ENCODE measurements around the gene PTGDR2.
A peak's percentile ranks its signal among the peaks of the same experiment; 100 is the strongest.

The PTGDR2 gene

DNA sequence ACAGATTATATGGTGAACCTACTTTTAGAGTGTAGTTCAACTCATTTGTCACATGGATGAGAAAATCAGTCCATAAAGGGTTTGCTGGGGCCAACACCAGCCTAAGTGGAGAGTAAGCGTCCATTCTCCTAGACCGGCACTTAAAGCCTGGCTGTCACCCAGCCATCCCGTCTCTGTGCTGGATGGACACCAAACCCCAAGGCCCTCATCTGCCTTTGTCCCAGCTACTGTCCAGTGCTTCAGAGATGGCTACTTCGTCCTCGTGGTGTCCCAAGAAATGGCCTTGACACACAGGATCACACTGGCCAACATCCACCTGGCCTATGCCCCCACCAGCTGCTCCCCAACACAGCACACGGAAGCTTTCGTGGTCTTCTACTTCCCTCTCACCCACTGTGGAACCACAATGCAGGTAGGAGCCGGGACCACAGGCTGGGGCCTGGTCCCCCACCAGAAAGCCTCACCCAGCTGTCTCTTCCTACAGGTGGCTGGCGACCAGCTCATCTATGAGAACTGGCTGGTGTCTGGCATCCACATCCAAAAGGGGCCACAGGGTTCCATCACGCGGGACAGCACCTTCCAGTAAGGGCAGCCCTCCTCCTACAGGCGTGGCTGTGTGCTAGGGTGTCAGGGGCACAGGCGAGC lies 15.1 kb upstream of the PTGDR2 start:
- CTCF ChIA-PET: interaction anchor here (0.9 to 3.3 kb wide), 3 partner anchors 17 to 40 kb away, joined by 3 to 14 read pairs (median 4); no protein-coding TSS in a partner anchor
- H3K27me3 Mint-ChIP-seq: peaks cover 13% of the 10 kb centered on the region
- no peak overlapping the region for H3K27ac Mint-ChIP-seq
- H3K36me3 Mint-ChIP-seq: no peaks in the 10 kb centered on the region
- DNase-seq: no peak
- no peak overlapping the region for H3K4me3 Mint-ChIP-seq
- H3K9me3 Mint-ChIP-seq: no peaks in the 10 kb centered on the region
- H3K4me1 Mint-ChIP-seq: peaks cover 45% of the 10 kb centered on the region

DNA sequence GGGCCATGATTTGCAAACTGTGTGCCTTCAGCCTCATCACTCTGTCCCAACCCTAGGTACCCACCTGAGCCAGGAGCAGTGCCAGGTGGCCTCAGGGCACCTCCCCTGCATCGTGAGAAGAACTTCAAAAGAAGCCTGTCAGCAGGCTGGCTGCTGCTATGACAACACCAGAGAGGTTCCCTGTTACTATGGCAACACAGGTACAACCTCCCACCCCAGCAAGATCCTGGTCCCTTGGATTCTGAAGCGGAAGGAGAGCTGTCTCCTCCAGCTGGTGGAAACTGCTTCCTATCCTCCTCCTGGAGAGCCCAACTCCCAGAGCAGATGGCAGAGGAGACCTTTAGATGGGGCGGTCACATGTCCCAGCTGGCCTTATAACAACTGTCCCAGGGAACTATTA lies 14.5 kb upstream of the PTGDR2 start:
- DNase-seq: no peak
- H3K4me3 Mint-ChIP-seq: no peak overlapping the region
- no peaks in the 10 kb centered on the region for H3K36me3 Mint-ChIP-seq
- CTCF ChIA-PET: interaction anchor here (0.9 to 3.3 kb wide), 2 partner anchors 18 to 39 kb away, joined by 4 to 14 read pairs; no protein-coding TSS in a partner anchor
- peaks cover 48% of the 10 kb centered on the region for H3K4me1 Mint-ChIP-seq
- H3K27ac Mint-ChIP-seq: no peak overlapping the region
- H3K9me3 Mint-ChIP-seq: no peaks in the 10 kb centered on the region
- peaks cover 13% of the 10 kb centered on the region for H3K27me3 Mint-ChIP-seq

DNA sequence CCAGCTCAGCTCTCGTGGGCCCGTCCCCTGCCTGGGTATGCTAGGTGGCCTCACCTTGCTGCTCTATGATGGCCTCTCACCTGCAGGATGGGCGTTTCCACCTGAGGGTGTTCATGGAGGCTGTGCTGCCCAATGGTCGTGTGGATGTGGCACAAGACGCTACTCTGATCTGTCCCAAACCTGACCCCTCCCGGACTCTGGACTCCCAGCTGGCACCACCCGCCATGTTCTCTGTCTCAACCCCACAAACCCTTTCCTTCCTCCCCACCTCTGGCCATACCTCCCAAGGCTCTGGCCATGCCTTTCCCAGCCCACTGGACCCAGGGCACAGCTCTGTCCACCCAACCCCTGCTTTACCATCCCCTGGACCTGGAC lies 13.7 kb upstream of the PTGDR2 start:
- Mint-ChIP-seq H3K4me1 (peaks cover 51% of the 10 kb centered on the region), H3K36me3 (no peaks in the 10 kb centered on the region), H3K4me3 (no peak overlapping the region), H3K27ac (no peak overlapping the region), H3K9me3 (no peaks in the 10 kb centered on the region), H3K27me3 (peaks cover 20% of the 10 kb centered on the region)
- CTCF ChIA-PET: interaction anchor here (2.0 kb wide), 1 partner anchor 18 kb away, joined by 8 read pairs; no protein-coding TSS in a partner anchor
- no peak for DNase-seq

DNA sequence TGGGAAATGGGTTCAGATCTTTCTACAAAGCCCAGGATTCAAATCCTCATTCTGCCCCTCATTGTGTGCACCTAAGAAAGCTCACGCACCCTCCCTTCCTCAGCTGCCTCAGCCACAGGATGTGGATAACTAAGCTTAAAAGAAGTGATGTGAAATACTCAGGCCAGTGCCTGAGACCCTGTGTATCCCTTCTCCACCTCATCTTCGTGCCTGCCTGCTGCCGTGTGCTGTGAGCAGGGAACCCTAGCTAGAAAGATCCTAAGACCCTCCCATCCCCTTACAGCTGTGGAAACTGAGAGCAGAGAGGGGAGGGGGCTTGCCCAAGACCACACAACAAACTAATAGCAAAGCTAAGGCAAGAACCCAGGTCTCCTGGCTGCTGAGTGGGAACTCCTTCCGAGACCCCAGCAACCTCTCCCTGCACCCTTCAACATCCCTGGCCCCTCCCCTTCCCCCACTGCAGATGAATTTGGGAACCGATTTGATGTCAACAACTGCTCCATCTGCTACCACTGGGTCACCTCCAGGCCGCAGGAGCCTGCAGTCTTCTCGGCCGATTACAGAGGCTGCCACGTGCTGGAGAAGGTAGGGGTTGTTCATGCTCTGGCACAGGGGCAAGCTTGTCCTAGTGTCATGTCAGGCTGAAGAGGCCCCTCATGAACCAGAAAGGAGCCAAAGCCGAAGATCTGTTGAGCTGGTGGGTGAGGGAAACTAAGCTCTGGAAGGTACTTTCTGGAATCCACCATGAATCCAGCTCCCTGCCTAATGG lies 13.1 kb upstream of the PTGDR2 start:
- CTCF ChIA-PET: interaction anchor here (1.1 to 2.2 kb wide), 3 partner anchors 19 to 38 kb away, joined by 3 to 8 read pairs (median 7); no protein-coding TSS in a partner anchor
- Mint-ChIP-seq H3K9me3 (no peaks in the 10 kb centered on the region), H3K27me3 (peaks cover 21% of the 10 kb centered on the region), H3K36me3 (no peaks in the 10 kb centered on the region), H3K4me1 (peaks cover 50% of the 10 kb centered on the region), H3K4me3 (no peak overlapping the region), H3K27ac (no peak overlapping the region)
- no peak for DNase-seq

DNA sequence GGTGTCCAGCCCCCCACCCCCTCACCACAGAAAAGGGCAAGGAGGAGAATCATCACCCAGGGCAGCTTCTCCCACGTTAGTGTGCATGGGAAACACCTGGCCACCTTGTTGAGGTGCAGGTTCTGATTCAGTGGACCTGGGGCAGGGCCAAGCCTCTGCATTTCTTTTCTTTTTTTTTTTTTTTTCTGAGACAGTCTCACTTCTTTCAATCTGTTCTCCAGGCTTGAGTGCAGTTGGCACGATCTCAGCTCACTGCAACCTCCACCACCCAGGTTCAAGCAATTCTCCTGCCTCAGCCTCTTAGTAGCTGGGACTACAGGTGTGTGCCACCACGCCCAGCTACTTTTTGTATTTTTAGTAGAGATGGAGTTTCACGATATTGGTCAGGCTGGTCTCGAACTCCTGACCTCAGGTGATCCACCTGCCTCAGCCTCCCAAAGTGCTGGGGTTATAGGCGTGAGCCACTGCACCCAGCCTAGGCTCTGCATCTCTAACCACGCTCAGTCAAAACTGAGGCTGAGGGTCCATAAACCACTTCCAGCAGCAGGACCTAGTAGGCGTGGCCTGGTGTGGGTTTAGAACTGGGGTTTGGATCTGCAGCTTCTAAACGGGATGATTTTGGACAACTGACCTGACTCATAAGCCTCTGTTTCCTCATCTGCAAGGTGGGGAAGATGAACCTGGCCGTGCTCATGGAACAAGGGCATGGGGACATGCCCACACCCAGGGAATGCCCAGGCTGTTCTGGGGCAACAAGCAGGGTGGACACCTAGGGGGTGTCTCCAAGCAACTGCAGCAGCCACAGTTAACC lies 12.3 kb upstream of the PTGDR2 start:
- peaks cover 21% of the 10 kb centered on the region for H3K27me3 Mint-ChIP-seq
- peaks cover 45% of the 10 kb centered on the region for H3K4me1 Mint-ChIP-seq
- H3K36me3 Mint-ChIP-seq: no peaks in the 10 kb centered on the region
- H3K4me3 Mint-ChIP-seq: no peak overlapping the region
- DNase-seq: no peak
- H3K27ac Mint-ChIP-seq: no peak overlapping the region
- H3K9me3 Mint-ChIP-seq: no peaks in the 10 kb centered on the region
- CTCF ChIA-PET: interaction anchor here (0.6 to 2.2 kb wide), 4 partner anchors 20 to 1706 kb away, joined by 3 to 8 read pairs (median 5); no protein-coding TSS in a partner anchor

DNA sequence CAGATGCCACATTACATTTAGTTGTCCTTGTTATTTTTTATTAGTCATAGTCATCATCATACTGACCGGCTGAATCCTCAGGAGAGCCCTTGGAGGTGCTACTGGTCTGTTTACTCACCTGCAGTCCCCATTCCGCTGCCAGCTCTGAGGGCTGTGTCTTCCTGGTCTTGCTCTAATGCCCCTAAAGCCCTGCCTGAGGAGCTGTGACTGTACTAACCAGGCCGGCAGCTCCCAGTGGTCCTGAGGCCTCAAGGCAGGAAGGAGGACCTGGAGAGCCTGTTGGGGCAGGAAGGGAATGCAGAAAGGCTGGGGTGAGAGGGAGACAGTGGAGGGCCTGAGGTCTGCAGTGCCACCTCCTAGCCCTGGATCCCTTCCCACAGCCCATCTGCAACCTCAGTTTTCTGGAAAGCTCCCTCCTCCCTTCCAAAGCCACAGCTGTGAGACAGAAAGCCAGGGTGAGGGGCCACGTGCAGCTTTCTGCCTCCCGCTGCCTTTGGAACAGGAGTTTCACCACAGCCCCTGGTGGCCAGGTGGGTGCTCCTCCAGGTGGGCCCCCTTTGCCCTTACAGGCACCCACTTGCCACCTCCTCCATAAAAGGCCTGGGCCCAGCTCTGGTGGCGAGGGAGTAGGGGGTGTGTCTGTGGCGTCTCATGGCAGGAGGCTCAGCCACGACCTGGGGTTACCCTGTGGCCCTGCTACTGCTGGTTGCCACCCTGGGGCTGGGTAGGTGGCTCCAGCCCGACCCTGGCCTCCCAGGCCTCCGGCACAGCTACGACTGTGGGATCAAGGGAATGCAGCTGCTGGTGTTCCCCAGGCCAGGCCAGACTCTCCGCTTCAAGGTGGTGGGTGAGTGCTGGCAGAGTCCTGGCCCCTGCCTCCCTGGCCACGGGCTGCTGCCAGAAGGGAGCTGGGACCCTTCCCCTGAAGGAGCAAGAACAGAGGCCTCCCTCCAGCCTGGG lies 11.4 kb upstream of the PTGDR2 start, which contains the start of gene ZP1:
TSS of gene ZP1 (plus strand) at position 632 of the 960 bp plus-strand sequence. CDS start at position 652, 20 bp downstream.
- H3K4me1 Mint-ChIP-seq: peaks cover 39% of the 10 kb centered on the region
- peak within 1 kb of the TSS; percentile 4 for H3K27ac Mint-ChIP-seq
- CTCF ChIA-PET: interaction anchor here (2.0 to 2.2 kb wide), 2 partner anchors 20 to 36 kb away, joined by 7 to 8 read pairs; no protein-coding TSS in a partner anchor
- no peak within 1 kb of the TSS for H3K4me3 Mint-ChIP-seq
- peaks cover 25% of the 10 kb centered on the region for H3K27me3 Mint-ChIP-seq
- no peaks in the 10 kb centered on the region for H3K36me3 Mint-ChIP-seq
- H3K9me3 Mint-ChIP-seq: no peaks in the 10 kb centered on the region
- no peak for DNase-seq

- no peaks in the 10 kb centered on the region for H3K9me3 Mint-ChIP-seq
- no peak overlapping the region for H3K4me3 Mint-ChIP-seq
- no peak overlapping the region for H3K27ac Mint-ChIP-seq
- H3K27me3 Mint-ChIP-seq: peaks cover 27% of the 10 kb centered on the region
- no peak for DNase-seq
- peaks cover 23% of the 10 kb centered on the region for H3K4me1 Mint-ChIP-seq
- CTCF ChIA-PET: no interaction called here
- no peaks in the 10 kb centered on the region for H3K36me3 Mint-ChIP-seq
These were observed 9.2 kb upstream of the PTGDR2 start for GRCh38 chr11:60864856-60865513.

GRCh38 chr11:60863550-60864521 lies 8.1 kb upstream of the PTGDR2 start:
- H3K27ac Mint-ChIP-seq: no peak overlapping the region

GRCh38 chr11:60862171-60862570 lies 6.4 kb upstream of the PTGDR2 start:
- H3K9me3 Mint-ChIP-seq: no peaks in the 10 kb centered on the region
- no peak overlapping the region for H3K27ac Mint-ChIP-seq
- no peaks in the 10 kb centered on the region for H3K36me3 Mint-ChIP-seq
- peaks cover 20% of the 10 kb centered on the region for H3K27me3 Mint-ChIP-seq
- H3K4me3 Mint-ChIP-seq: no peak overlapping the region
- no peak for DNase-seq
- CTCF ChIA-PET: no interaction called here
- H3K4me1 Mint-ChIP-seq: peaks cover 28% of the 10 kb centered on the region

More at GRCh38 chr11:60863550-60864521, 8.1 kb upstream of the PTGDR2 start:
- CTCF ChIA-PET: interaction anchor here (0.6 kb wide), 1 partner anchor 305 kb away, joined by 3 read pairs; no protein-coding TSS in a partner anchor
- no peaks in the 10 kb centered on the region for H3K36me3 Mint-ChIP-seq
- H3K9me3 Mint-ChIP-seq: no peaks in the 10 kb centered on the region
- peaks cover 22% of the 10 kb centered on the region for H3K4me1 Mint-ChIP-seq
- H3K4me3 Mint-ChIP-seq: no peak overlapping the region
- DNase-seq: no peak
- H3K27me3 Mint-ChIP-seq: peaks cover 23% of the 10 kb centered on the region

GRCh38 chr11:60860943-60861342 lies 5.2 kb upstream of the PTGDR2 start:
- Mint-ChIP-seq H3K27ac (no peak overlapping the region), H3K9me3 (no peaks in the 10 kb centered on the region), H3K4me3 (no peak overlapping the region), H3K36me3 (no peaks in the 10 kb centered on the region), H3K27me3 (peaks cover 24% of the 10 kb centered on the region), H3K4me1 (peaks cover 33% of the 10 kb centered on the region)
- no peak for DNase-seq
- CTCF ChIA-PET: interaction anchor here (1.5 kb wide), 1 partner anchor 27 kb away, joined by 6 read pairs; no protein-coding TSS in a partner anchor

DNA sequence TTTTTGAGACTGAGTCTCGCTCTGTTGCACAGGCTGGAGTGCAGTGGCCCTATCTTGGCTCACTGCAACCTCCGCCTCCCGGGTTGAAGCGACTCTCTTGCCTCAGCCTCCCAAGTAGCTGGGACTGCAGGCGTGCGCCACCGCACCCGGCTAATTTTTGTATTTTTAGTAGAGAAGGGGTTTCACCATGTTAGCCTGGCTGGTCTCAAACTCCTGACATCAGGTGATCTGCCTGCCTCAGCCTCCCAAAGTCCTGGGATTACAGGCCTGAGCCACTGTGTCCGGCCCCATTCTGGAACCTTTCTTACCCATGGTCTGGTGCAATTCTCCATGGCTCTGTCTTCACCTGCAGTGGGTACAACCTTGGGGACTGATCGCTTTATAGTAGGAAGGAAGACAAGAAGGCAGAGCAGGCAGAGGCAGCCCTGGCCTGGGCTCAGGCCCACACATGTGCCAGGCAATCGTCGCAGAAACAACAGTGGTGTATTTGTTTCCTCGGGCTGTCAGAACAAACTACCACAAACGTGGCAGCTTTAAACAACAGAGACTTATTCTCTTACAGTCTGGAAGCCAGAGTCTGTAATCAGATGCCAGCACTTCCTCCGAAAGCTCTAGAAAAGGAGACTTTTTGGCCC lies 4.0 kb upstream of the PTGDR2 start:
- DNase-seq: no peak
- CTCF ChIA-PET: interaction anchor here (1.5 to 4.1 kb wide), 2 partner anchors 28 to 29 kb away, joined by 6 to 12 read pairs; no protein-coding TSS in a partner anchor
- no peaks in the 10 kb centered on the region for H3K36me3 Mint-ChIP-seq
- peaks cover 32% of the 10 kb centered on the region for H3K27me3 Mint-ChIP-seq
- no peak overlapping the region for H3K27ac Mint-ChIP-seq
- no peaks in the 10 kb centered on the region for H3K9me3 Mint-ChIP-seq
- no peak overlapping the region for H3K4me3 Mint-ChIP-seq
- peaks cover 36% of the 10 kb centered on the region for H3K4me1 Mint-ChIP-seq
